ENCODE measurements around the gene CBLN4. TPM values are rescaled to one million over a fixed set of nuclear protein-coding genes. Genes with fewer than 3 reads are reported as not detected.

The CBLN4 gene
- polyA plus RNA-seq, result not detected

DNA sequence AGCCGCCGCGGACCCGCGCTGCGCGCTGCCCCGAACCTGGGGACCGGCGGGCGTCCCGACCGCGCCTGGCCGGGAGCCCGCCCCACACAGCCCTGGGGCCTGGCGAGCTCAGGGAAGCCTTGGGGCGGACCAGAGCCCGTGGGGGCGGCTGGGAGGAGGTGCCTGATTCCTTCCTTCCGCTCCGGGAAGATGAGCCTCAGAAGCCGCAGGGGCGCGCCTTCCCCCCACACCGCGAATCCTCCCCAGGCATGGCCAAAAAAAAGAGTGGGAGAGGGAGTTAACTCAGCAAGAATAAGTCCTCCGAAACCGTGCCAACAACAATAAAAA is at the start of gene CBLN4:
CBLN4 (minus strand) TSS at position 131 of the 327 bp plus-strand sequence. CDS start 1,348 bp downstream, outside the sequence.
- peaks cover 0 to 3% (median 0%) of the 10 kb centered on the region in 3 donors for H3K36me3 Mint-ChIP-seq
- no peak within 1 kb of the TSS for H3K27ac Mint-ChIP-seq
- peaks cover 2 to 17% (median 8%) of the 10 kb centered on the region in 3 donors for H3K27me3 Mint-ChIP-seq (ENCODE audit: low read depth in 3 of 3)
- no peak for DNase-seq
- H3K4me3 Mint-ChIP-seq, result no peak within 1 kb of the TSS
- peaks cover 3 to 37% (median 9%) of the 10 kb centered on the region in 6 donors for H3K9me3 Mint-ChIP-seq
- H3K4me1 Mint-ChIP-seq, result no peaks in the 10 kb centered on the region

DNA sequence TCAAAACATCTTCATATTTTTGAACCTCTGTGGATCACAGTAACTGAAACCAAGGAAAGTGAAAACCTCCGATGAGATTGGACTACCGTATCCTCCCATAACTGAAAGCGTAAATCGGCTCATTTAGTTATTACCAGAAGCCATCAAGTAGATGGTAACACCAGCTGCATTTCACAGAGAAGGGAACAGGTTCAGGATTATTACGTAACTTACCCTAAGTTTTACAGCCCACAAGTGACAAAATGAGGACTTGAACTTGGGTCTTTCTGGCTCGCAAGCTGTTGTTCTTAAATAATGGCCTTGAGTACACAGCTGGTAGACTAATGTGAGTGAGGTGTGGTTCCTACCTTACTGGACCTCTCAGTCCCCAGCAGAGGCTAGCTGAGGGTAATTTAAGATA is 37.9 kb upstream of the CBLN4 start:
- Mint-ChIP-seq H3K4me3 (no peak overlapping the region), H3K4me1 (no peaks in the 10 kb centered on the region), H3K36me3 (peaks cover 0 to 4% (median 0%) of the 10 kb centered on the region in 3 donors), H3K9me3 (peaks cover 1 to 14% (median 3%) of the 10 kb centered on the region in 6 donors), H3K27ac (no peak overlapping the region), H3K27me3 (ENCODE audit: low read depth in 3 of 3) (no peaks in the 10 kb centered on the region)
- no peak for DNase-seq

DNA sequence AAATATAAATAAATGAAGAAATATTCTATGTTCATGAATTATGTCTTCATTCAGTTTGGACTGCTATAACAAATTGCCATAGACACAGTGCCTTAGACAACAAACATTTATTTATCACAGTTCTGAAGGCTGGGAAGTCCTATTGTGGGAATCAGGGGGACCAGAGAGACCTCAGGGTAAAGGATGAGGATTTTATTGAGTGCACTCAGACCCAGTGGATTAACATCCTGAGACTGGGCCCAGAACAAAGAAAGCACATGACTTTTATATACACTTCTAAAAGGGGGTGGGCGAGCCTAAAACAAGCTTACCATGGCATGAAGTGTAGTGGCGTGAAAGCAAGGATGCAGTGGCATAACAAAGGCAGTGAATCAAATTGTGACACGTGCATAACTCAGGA is 26.9 kb upstream of the CBLN4 start:
- H3K27me3 Mint-ChIP-seq (ENCODE audit: low read depth in 3 of 3), result peaks cover 0 to 3% (median 1%) of the 10 kb centered on the region in 3 donors
- no peak for DNase-seq
- no peak overlapping the region for H3K27ac Mint-ChIP-seq
- H3K4me3 Mint-ChIP-seq, result no peak overlapping the region
- peaks cover 6 to 58% (median 31%) of the 10 kb centered on the region in 6 donors for H3K9me3 Mint-ChIP-seq
- no peaks in the 10 kb centered on the region for H3K4me1 Mint-ChIP-seq
- no peaks in the 10 kb centered on the region for H3K36me3 Mint-ChIP-seq

DNA sequence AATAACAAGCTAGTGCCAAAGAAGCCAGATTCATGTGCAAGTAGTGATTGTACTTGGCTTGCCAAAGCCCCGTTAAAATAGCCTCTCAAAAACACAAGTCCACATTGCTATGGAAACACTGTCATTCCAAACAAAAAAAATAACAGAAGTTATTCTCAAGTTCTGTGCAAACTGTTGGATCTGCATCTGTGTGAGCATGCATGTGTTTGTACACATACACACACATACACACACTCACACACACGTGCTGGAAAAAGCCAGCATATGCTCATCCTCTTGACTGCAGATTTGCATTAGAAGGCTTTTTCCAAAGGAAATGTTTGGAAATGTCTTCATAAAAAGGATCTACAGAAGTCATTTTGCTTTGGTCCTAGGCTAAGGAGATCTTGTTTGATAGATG is 13.4 kb upstream of the CBLN4 start:
- no peaks in the 10 kb centered on the region for H3K27me3 Mint-ChIP-seq (ENCODE audit: low read depth in 3 of 3)
- H3K4me1 Mint-ChIP-seq, result no peaks in the 10 kb centered on the region
- no peak for DNase-seq
- no peak overlapping the region for H3K27ac Mint-ChIP-seq
- no peak overlapping the region for H3K4me3 Mint-ChIP-seq
- H3K9me3 Mint-ChIP-seq, result peaks cover 1 to 27% (median 9%) of the 10 kb centered on the region in 6 donors
- no peaks in the 10 kb centered on the region for H3K36me3 Mint-ChIP-seq

DNA sequence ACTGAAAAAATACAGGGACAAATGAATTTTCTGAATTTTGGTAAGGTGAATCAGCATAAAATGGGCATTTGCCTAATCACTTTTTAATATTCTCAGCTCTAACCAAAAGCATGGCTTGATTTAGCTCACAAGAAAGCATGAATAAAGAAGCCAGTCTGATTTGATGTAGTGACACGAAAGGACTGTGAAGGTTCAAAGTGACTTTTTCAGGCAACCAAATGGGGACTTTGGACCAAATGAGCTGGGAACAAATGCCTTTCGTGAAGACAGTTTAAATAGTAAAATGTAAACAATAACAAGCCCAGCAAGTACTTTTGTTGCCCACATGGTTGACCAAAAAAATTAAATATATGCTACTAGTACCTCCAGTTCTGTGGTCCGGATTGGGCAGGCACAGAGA is 12.9 kb upstream of the CBLN4 start:
- H3K27ac Mint-ChIP-seq, result no peak overlapping the region
- H3K9me3 Mint-ChIP-seq, result peaks cover 1 to 24% (median 8%) of the 10 kb centered on the region in 6 donors
- no peaks in the 10 kb centered on the region for H3K36me3 Mint-ChIP-seq
- H3K4me1 Mint-ChIP-seq, result no peaks in the 10 kb centered on the region
- DNase-seq, result no peak
- no peaks in the 10 kb centered on the region for H3K27me3 Mint-ChIP-seq (ENCODE audit: low read depth in 3 of 3)
- H3K4me3 Mint-ChIP-seq, result no peak overlapping the region

DNA sequence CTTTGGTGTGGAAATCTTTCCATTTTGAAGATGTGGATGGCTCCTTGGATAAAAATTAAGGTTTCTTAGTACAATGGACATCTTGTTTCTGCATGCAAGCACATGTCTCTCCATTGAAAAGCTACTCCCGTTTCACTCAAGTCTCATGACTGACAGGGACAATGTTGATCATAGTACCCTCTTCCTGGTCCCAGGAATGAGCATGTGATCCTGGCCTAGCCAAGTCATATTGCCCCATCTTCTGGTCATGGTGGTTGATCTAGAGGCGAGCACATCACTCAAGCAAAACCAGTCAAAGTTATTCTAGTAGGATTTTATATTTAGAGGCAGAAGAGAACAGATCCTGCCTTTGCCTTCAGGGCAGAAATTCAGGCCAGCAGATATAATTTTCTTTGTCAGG is 12.2 kb upstream of the CBLN4 start:
- Mint-ChIP-seq H3K36me3 (no peaks in the 10 kb centered on the region), H3K4me1 (no peaks in the 10 kb centered on the region), H3K4me3 (no peak overlapping the region), H3K27ac (no peak overlapping the region), H3K27me3 (ENCODE audit: low read depth in 3 of 3) (no peaks in the 10 kb centered on the region), H3K9me3 (peaks cover 1 to 18% (median 7%) of the 10 kb centered on the region in 6 donors)
- DNase-seq, result no peak

DNA sequence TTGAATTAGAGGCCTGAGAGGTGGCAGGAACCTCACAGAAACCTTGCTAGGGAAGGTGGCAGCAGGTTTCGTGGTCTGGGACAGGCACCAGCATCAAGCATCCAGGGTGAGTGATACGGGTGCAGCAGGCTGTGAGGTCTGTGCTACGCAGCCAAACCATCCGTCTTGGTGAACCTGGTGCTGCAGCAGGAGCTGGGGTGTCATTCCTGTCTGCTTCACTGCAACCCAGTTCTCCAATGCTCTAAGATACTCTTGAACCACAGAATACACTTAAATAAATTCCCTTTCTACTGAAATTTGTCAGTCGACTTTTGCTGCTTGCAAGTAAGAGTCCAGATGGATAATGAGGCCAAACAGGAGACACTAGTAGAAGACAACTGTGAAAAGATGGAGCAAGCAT is 9.7 kb upstream of the CBLN4 start:
- Mint-ChIP-seq H3K9me3 (peaks cover 1 to 20% (median 3%) of the 10 kb centered on the region in 6 donors), H3K4me1 (no peaks in the 10 kb centered on the region), H3K36me3 (no peaks in the 10 kb centered on the region), H3K4me3 (no peak overlapping the region), H3K27me3 (ENCODE audit: low read depth in 3 of 3) (peaks cover 0 to 3% (median 2%) of the 10 kb centered on the region in 3 donors), H3K27ac (no peak overlapping the region)
- no peak for DNase-seq

DNA sequence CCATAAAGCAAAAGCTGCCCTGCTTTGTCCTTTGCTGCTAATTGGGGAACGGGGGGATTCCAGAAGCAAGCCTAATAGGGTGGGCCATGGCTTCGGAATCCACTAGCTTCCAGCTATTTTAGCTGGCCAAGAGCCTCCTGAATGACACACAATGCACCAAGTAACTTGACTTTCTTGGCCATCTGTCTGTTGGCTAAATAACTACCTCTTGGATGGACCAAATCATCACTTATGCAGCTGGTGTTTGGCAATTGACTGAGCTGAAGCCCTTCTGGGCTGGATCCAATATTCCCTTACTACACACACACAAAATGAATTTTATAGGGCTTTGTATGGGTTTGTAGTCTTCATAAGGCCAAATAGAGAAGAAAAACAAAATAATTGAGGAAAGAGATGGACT is 8.8 kb upstream of the CBLN4 start:
- no peaks in the 10 kb centered on the region for H3K4me1 Mint-ChIP-seq
- H3K36me3 Mint-ChIP-seq, result no peaks in the 10 kb centered on the region
- H3K9me3 Mint-ChIP-seq, result peaks cover 0 to 19% (median 3%) of the 10 kb centered on the region in 6 donors
- peaks cover 0 to 3% (median 2%) of the 10 kb centered on the region in 3 donors for H3K27me3 Mint-ChIP-seq (ENCODE audit: low read depth in 3 of 3)
- DNase-seq, result no peak
- no peak overlapping the region for H3K4me3 Mint-ChIP-seq
- no peak overlapping the region for H3K27ac Mint-ChIP-seq

DNA sequence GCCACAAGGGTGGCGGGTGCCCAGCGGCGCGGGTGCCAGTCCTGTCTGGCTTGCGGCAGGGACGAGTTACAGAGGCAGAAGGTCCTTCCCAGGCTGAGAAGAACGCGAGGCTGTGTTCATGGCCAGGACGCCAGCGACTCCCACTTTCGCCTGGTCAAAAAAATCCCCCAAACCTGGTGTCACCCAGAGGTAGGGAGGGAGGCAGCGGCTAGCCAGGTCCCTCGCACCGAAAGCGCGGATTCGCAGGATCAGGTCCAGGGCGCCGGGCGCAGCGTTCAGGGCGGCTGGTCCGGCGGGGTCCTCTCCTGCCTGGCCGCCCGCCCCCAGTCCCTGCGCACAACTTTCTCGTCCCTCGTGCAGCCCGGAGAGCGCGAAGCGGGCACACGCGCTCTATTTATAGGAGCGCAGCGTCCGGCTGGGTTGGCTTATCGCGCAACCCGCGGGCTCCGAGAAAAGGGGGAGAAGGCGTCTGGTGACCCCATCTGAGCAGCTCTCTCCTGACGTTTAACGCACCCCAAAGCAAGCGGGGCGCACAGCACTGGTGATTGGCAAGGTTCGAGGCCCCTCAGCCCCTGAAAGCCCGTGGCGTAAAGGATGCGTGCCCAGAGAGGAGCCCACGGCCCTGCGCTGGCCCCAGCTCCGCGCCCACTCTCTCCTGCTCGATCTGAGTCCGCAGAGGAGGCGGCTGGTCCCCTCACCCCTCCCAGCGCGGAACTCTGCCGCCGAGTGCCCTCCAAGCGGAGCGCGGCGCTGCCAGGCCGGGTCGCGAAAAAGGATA is 519 bp downstream of the CBLN4 start:
- Mint-ChIP-seq H3K4me3 (no peak overlapping the region), H3K9me3 (peaks cover 3 to 33% (median 9%) of the 10 kb centered on the region in 6 donors), H3K27ac (no peak overlapping the region), H3K36me3 (peaks cover 0 to 3% (median 0%) of the 10 kb centered on the region in 3 donors), H3K27me3 (ENCODE audit: low read depth in 3 of 3) (peaks cover 0 to 17% (median 8%) of the 10 kb centered on the region in 3 donors), H3K4me1 (no peaks in the 10 kb centered on the region)
- no peak for DNase-seq

DNA sequence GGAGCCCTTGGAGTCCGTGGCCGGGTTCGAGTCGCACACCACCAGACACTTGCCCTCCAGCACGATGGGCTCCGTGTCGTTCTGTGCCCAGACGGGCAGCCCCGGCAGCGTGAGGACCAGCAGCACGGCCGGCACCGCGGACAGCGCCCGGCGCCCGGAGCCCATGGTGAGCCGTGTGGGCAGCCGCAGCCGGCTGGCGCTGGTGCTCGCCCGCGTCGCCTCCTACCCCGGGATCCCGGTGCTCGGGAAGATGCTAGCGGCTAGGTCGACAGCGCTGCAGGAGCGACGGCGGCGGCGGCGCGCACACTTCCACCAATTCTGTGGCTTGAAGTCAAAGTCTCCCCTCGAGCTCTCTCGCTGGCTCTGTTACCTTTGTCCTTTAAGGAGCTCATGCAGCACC is 1.3 kb downstream of the CBLN4 start:
- no peaks in the 10 kb centered on the region for H3K4me1 Mint-ChIP-seq
- no peak overlapping the region for H3K4me3 Mint-ChIP-seq
- no peak for DNase-seq
- H3K36me3 Mint-ChIP-seq, result peaks cover 0 to 3% (median 0%) of the 10 kb centered on the region in 3 donors
- H3K27ac Mint-ChIP-seq, result no peak overlapping the region
- H3K27me3 Mint-ChIP-seq (ENCODE audit: low read depth in 3 of 3), result peaks cover 1 to 17% (median 10%) of the 10 kb centered on the region in 3 donors
- peaks cover 3 to 29% (median 9%) of the 10 kb centered on the region in 6 donors for H3K9me3 Mint-ChIP-seq

DNA sequence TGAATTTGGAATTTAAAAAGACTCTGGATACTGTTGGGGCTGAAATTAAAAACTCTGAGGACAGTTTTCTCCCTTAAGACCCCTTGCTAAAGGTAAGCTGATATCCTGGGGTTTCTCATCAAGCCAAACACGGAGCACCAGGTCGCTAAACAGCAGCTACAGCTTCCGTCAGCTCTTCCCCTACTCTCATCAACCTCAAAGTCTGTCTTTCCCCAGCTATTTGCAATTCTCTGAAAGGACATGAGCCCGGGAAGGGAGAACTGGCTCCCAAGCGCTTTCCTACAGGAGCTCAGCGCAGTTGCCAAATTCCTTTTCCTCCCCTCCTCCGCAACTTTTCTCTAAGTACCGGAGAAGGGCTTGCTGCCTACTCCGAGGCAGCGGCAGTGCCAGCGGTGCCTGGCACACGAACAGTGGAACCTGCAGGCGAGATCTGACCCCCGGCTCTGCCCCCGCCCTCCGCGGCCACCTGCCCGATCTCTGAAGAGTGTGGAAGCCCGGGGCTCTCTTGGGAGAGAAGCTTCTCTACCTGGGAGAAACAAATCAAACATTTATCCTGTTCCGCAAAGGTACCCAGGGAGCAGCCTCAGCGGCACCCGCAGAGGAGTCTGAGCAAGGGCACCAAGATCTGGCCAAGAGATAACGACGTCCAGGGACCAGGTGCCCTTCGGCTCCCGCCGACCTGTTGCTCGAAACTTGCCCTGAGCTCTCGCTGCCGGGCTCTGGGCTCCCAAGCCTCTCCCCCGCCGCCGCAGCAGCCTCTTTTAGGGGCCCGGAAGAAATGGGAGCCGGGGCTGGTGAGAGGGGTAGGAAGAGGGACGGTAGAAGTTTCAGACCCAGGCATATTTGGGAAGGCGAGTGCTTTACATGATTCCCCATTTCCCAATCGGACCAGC is 2.2 kb downstream of the CBLN4 start:
- H3K36me3 Mint-ChIP-seq, result peaks cover 0 to 3% (median 0%) of the 10 kb centered on the region in 3 donors
- H3K4me1 Mint-ChIP-seq, result no peaks in the 10 kb centered on the region
- H3K27ac Mint-ChIP-seq, result no peak overlapping the region
- peaks cover 3 to 26% (median 8%) of the 10 kb centered on the region in 6 donors for H3K9me3 Mint-ChIP-seq
- peaks cover 2 to 17% (median 12%) of the 10 kb centered on the region in 3 donors for H3K27me3 Mint-ChIP-seq (ENCODE audit: low read depth in 3 of 3)
- no peak for DNase-seq
- no peak overlapping the region for H3K4me3 Mint-ChIP-seq

DNA sequence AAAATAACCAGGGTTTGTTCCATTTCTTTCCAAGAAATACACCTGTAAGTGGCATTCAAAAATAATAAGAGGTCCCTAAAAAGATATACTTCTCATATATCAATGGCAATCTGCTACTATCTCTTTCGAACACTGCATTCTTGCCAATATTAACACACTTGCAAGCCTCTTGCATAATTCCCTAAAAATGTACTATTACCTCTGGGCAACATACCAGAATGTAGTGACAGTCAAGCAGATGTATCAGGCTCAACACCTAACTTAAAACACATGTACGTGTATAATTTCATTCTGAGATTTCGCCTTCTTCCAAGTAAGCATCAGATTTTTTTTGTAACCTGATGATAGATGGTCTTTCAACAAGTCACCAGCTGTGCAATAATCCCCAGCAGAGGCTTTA is 3.4 kb downstream of the CBLN4 start:
- no peak for DNase-seq
- H3K9me3 Mint-ChIP-seq, result peaks cover 2 to 18% (median 6%) of the 10 kb centered on the region in 6 donors
- H3K4me3 Mint-ChIP-seq, result no peak overlapping the region
- H3K27me3 Mint-ChIP-seq (ENCODE audit: low read depth in 3 of 3), result peaks cover 2 to 13% (median 11%) of the 10 kb centered on the region in 3 donors
- no peaks in the 10 kb centered on the region for H3K4me1 Mint-ChIP-seq
- peaks cover 0 to 1% (median 0%) of the 10 kb centered on the region in 3 donors for H3K36me3 Mint-ChIP-seq
- no peak overlapping the region for H3K27ac Mint-ChIP-seq

DNA sequence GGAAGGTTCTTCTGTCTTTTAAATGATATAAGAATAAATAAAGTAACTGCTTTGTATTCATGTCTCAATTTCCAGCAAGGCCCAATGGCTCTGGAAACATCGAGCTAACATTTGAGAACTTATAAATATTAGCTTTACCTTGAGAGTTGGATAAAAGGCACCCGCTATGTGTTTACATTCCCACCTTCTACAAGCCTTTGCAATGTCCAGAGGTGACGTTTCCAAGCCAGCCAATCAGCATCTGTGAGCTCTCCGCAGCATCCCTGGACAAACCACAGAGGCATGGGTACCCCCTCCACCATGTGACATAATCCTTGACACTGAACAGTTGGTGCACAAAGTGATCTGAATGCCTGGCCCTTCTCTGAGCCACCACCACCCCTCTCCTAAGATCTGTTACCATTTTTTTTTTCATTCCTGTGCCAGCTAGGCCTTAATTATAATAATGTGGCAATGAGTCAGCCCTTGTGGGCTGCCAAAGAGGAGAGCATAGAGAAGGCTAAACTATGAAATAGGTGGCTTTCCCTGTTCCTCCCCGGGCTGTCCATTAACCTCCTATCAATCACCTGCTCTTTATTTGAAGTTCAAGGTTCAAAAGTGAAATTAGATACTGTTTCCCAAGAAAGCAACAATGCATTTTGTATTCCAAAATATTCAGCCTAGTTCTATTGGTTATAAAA is 4.1 kb downstream of the CBLN4 start:
- DNase-seq, result no peak
- Mint-ChIP-seq H3K4me3 (no peak overlapping the region), H3K27ac (no peak overlapping the region), H3K36me3 (no peaks in the 10 kb centered on the region), H3K27me3 (ENCODE audit: low read depth in 3 of 3) (peaks cover 2 to 13% (median 11%) of the 10 kb centered on the region in 3 donors), H3K9me3 (peaks cover 0 to 16% (median 6%) of the 10 kb centered on the region in 6 donors), H3K4me1 (no peaks in the 10 kb centered on the region)

All from immature natural killer cell (primary cell).